ENCODE data around the gene MAK.
"Not testable (repeated sequence)": the region's sequence is repeated elsewhere in the genome, so short reads cannot be mapped to it uniquely, and the experiment has no call there.

MAK gene

GRCh38 chr6:10779076-10779475 is 59.3 kb downstream of the MAK start:
- DNase-seq = no peak

GRCh38 chr6:10778230-10778629 is 60.1 kb downstream of the MAK start:
- no peak for DNase-seq

- no peak for DNase-seq
Observed at GRCh38 chr6:10771371-10771894, 66.9 kb downstream of the MAK start.

GRCh38 chr6:10769419-10769818 is 68.9 kb downstream of the MAK start:
- no peak for DNase-seq

GRCh38 chr6:10763006-10763405 is 75.3 kb downstream of the MAK start:
- DNase-seq = no peak

GRCh38 chr6:10759884-10760329 is 78.4 kb downstream of the MAK start:
- no peak for DNase-seq

- no peak for DNase-seq
Observed at GRCh38 chr6:10759312-10759839, 79.0 kb downstream of the MAK start.

GRCh38 chr6:10756085-10756484 is 82.3 kb downstream of the MAK start:
- no peak for DNase-seq

- DNase-seq = not testable (repeated sequence)
Observed at GRCh38 chr6:10751757-10752156, 86.6 kb downstream of the MAK start.

GRCh38 chr6:10750568-10750967 is 87.8 kb downstream of the MAK start:
- DNase-seq = not testable (repeated sequence)

- no peak for DNase-seq
Observed at GRCh38 chr6:10749734-10750133, 88.6 kb downstream of the MAK start.

- DNase-seq = peak; percentile 60 to 99 (median 97)
Observed at GRCh38 chr6:10747251-10747972, 90.9 kb downstream of the MAK start, which contains the start of gene TMEM14B. TSS of gene TMEM14B (plus strand) at chr6:10747805. CDS start at chr6:10749246, 1,441 bp downstream.

GRCh38 chr6:10746915-10747250 is 91.5 kb downstream of the MAK start:
- DNase-seq = peak in 1 of 56 donors; percentile 57

- peak in 7 of 56 donors; percentile 3 to 12 (median 7) for DNase-seq
Observed at GRCh38 chr6:10745116-10745515, 93.2 kb downstream of the MAK start.

GRCh38 chr6:10743515-10743914 is 94.8 kb downstream of the MAK start:
- DNase-seq = no peak

GRCh38 chr6:10742251-10742650 is 96.1 kb downstream of the MAK start:
- no peak for DNase-seq

GRCh38 chr6:10741643-10742042 is 96.7 kb downstream of the MAK start:
- not testable (repeated sequence) for DNase-seq

GRCh38 chr6:10740061-10740460 is 98.3 kb downstream of the MAK start:
- no peak for DNase-seq

- no peak for DNase-seq
Observed at GRCh38 chr6:10736731-10737130, 101.6 kb downstream of the MAK start.

- no peak for DNase-seq
Observed at GRCh38 chr6:10733863-10734262, 104.5 kb downstream of the MAK start.

- no peak for DNase-seq
Observed at GRCh38 chr6:10733151-10733715, 105.1 kb downstream of the MAK start.

GRCh38 chr6:10730254-10730653 is 108.1 kb downstream of the MAK start:
- DNase-seq = peak in 2 of 56 donors; percentile 6 to 7

- peak in 29 of 56 donors; percentile 5 to 67 (median 28) for DNase-seq
Observed at GRCh38 chr6:10725716-10726115, 112.6 kb downstream of the MAK start.

Data from nucleus accumbens (tissue), 56 donors.